H1 (cell line): ENCODE measurements around the gene RGMB. TPM values are rescaled to one million over a fixed set of nuclear protein-coding genes. Genes with fewer than 3 reads are reported as not detected.

Source experiments
- CTCF ChIA-PET: fragments of 300-600 bp; sonication (Branson Sonifier 250); formaldehyde crosslinking; loops from one replicate; lab custom pipeline; 2021; ENCODE audit not compliant: partially characterized antibody; lab: Charles Lee
- POLR2A ChIA-PET: fragments of 300-600 bp; sonication (Branson Sonifier 250); formaldehyde crosslinking; loops from one replicate; lab custom pipeline; 2021; ENCODE audit warnings: inconsistent platforms; ENCODE audit not compliant: partially characterized antibody; lab: Charles Lee
- DNase-seq, 2 experiments: peaks; one replicate each; pipeline versions ENCODE4 v3.0.0 to v3.0.0-alpha.2; 2010 to 2022; ENCODE audit warnings: low spot score in 2 of 2, low read depth in 1 of 2, mixed read lengths in 1 of 2
- FAIRE-seq: peaks from 2 replicates; lab custom pipeline; 2011; peaks lifted over from hg19 to GRCh38; lab: Jason Lieb, UNC
- H2AFZ ChIP-seq: 2 replicates; pipeline ENCODE4 v1.8.1; 2012; ENCODE audit warnings: low read length, inconsistent platforms
- H2AK5ac ChIP-seq: 2 replicates; pipeline ENCODE4 v1.6.1; 2013; ENCODE audit warnings: low read depth, low read length
- H2BK120ac ChIP-seq: replicated peaks from 2 replicates; pipeline ENCODE3; 2013; ENCODE audit warnings: low read depth, low read length, inconsistent platforms
- H2BK12ac ChIP-seq: 2 replicates; pipeline ENCODE4 v1.6.1; 2013; ENCODE audit warnings: low read depth, low read length
- H2BK15ac ChIP-seq: 2 replicates; pipeline ENCODE4 v1.6.1; 2013; ENCODE audit warnings: low read length
- H2BK20ac ChIP-seq: 2 replicates; pipeline ENCODE4 v1.6.1; 2013; ENCODE audit warnings: low read length
- H2BK5ac ChIP-seq: 2 replicates; pipeline ENCODE4 v1.6.1; 2013; ENCODE audit warnings: low read depth, low read length
- H3K14ac ChIP-seq: 2 replicates; pipeline ENCODE4 v1.6.1; 2013; ENCODE audit warnings: inconsistent platforms; ENCODE audit not compliant: insufficient read length
- H3K18ac ChIP-seq: 2 replicates; pipeline ENCODE4 v1.6.1; 2013; ENCODE audit warnings: low read length; ENCODE audit errors: extremely low read depth
- H3K23ac ChIP-seq: 2 replicates; pipeline ENCODE4 v1.6.1; 2013; ENCODE audit warnings: inconsistent platforms; ENCODE audit not compliant: insufficient read length
- H3K23me2 ChIP-seq: 2 replicates; pipeline ENCODE4 v1.6.1; 2013; ENCODE audit warnings: low read depth, low read length
- H3K27ac ChIP-seq: 2 replicates; pipeline ENCODE4 v1.6.1; 2011; ENCODE audit warnings: low read depth, low read length, inconsistent platforms
- H3K27me3 ChIP-seq, 4 experiments: replicated peaks in 1 of 4; 1 replicate in 1 of 4; 2 replicates in 3 of 4; pipeline versions ENCODE4 v1.6.1 to v1.8.1; 2011 to 2013; ENCODE audit warnings: low read length in 3 of 4, mild to moderate bottlenecking in 3 of 4, inconsistent platforms in 2 of 4, mixed read lengths in 2 of 4, moderate library complexity in 1 of 4; ENCODE audit not compliant: control insufficient read depth in 3 of 4, insufficient read depth in 3 of 4; ENCODE audit errors: extremely low read depth in 1 of 4
- H3K36me3 ChIP-seq, 4 experiments: 2 replicates each; pipeline versions ENCODE4 v1.6.1 to v1.8.1; 2011 to 2013; ENCODE audit warnings: mild to moderate bottlenecking in 4 of 4, low read length in 3 of 4, moderate library complexity in 2 of 4, control low read depth in 1 of 4, inconsistent platforms in 1 of 4; ENCODE audit not compliant: insufficient read depth in 4 of 4, control insufficient read depth in 2 of 4
- H3K4ac ChIP-seq: replicated peaks from 2 replicates; pipeline ENCODE3; 2013; ENCODE audit warnings: low read length, low read depth, mixed read lengths, inconsistent platforms; ENCODE audit not compliant: insufficient read length
- H3K4me1 ChIP-seq, 4 experiments: replicated peaks in 1 of 4; 1 replicate in 1 of 4; 2 replicates in 3 of 4; pipeline versions ENCODE4 v1.6.1 to v1.8.1; 2011 to 2013; ENCODE audit warnings: low read length in 3 of 4, inconsistent platforms in 2 of 4, mixed read lengths in 1 of 4; ENCODE audit not compliant: insufficient read depth in 4 of 4, control insufficient read depth in 3 of 4
- H3K4me2 ChIP-seq, 2 experiments: 2 replicates each; pipeline versions ENCODE4 v1.6.1 to v1.8.1; 2011 to 2013; ENCODE audit warnings: low read depth in 2 of 2, low read length in 2 of 2, control low read depth in 1 of 2, inconsistent platforms in 1 of 2, mild to moderate bottlenecking in 1 of 2; ENCODE audit not compliant: insufficient read depth in 1 of 2
- H3K4me3 ChIP-seq, 4 experiments: fragments of 200-600, 300-600 bp in 1 of 4; sonication (generic), shearing (Covaris generic), sonication (Bioruptor Twin) in 1 of 4; 2 replicates each; pipeline versions ENCODE4 v1.5.1 to v1.8.1; 2011 to 2016; ENCODE audit warnings: low read length in 4 of 4, low read depth in 3 of 4, control low read depth in 2 of 4, inconsistent platforms in 2 of 4, mild to moderate bottlenecking in 2 of 4, mixed read lengths in 1 of 4, moderate library complexity in 1 of 4; ENCODE audit not compliant: insufficient read depth in 2 of 4; ENCODE audit errors: extremely low read depth in 1 of 4
- H3K56ac ChIP-seq: replicated peaks from 2 replicates; pipeline ENCODE3; 2013; ENCODE audit warnings: low read depth, mild to moderate bottlenecking, mixed read lengths, low read length, inconsistent platforms; ENCODE audit not compliant: insufficient read length
- H3K79me1 ChIP-seq: 2 replicates; pipeline ENCODE4 v1.6.1; 2013; ENCODE audit warnings: low read depth, low read length, control low read depth
- H3K79me2 ChIP-seq, 2 experiments: 2 replicates each; pipeline versions ENCODE4 v1.6.1 to v1.8.1; 2012 to 2013; ENCODE audit warnings: low read length in 2 of 2, mild to moderate bottlenecking in 2 of 2, inconsistent platforms in 1 of 2; ENCODE audit not compliant: insufficient read depth in 2 of 2, control insufficient read depth in 1 of 2
- H3K9ac ChIP-seq, 4 experiments: replicated peaks in 1 of 4; 1 replicate in 1 of 4; 2 replicates in 3 of 4; pipeline versions ENCODE4 v1.6.1 to v1.8.1; 2011 to 2013; ENCODE audit warnings: low read depth in 3 of 4, low read length in 3 of 4, control low read depth in 2 of 4, mild to moderate bottlenecking in 2 of 4, moderate library complexity in 2 of 4, inconsistent platforms in 1 of 4; ENCODE audit errors: extremely low read depth in 1 of 4
- H3K9me3 ChIP-seq, 2 experiments: 2 replicates each; pipeline versions ENCODE4 v1.6.1 to v1.8.1; 2012 to 2013; ENCODE audit warnings: mild to moderate bottlenecking in 2 of 2, moderate library complexity in 2 of 2, control low read depth in 1 of 2, inconsistent platforms in 1 of 2, low read depth in 1 of 2, low read length in 1 of 2, mixed read lengths in 1 of 2; ENCODE audit not compliant: insufficient read depth in 2 of 2
- H4K20me1 ChIP-seq, 2 experiments: replicated peaks in 1 of 2; 2 replicates each; pipeline versions ENCODE3 to v1.8.1; 2011 to 2013; ENCODE audit warnings: inconsistent platforms in 2 of 2, low read length in 2 of 2, mild to moderate bottlenecking in 1 of 2; ENCODE audit not compliant: insufficient read depth in 2 of 2, control insufficient read depth in 1 of 2
- H4K5ac ChIP-seq: 2 replicates; pipeline ENCODE4 v1.6.1; 2013; ENCODE audit warnings: low read length, low read depth, mixed read lengths, inconsistent platforms; ENCODE audit not compliant: insufficient read length
- H4K8ac ChIP-seq: 2 replicates; pipeline ENCODE4 v1.8.0; 2013; ENCODE audit warnings: mild to moderate bottlenecking, moderate library complexity, low read length, inconsistent platforms; ENCODE audit not compliant: insufficient read depth; ENCODE audit errors: extremely low read depth
- H4K91ac ChIP-seq: replicated peaks from 2 replicates; pipeline ENCODE3; 2013; ENCODE audit warnings: low read length, mixed read lengths, inconsistent platforms; ENCODE audit not compliant: insufficient read length
- CBX8 ChIP-seq: fragments of 300-800, 300-1000 bp; sonication (generic); IDR thresholded peaks from 2 replicates; pipeline ENCODE4 v1.7.1; 2016; ENCODE audit warnings: low read depth, low read length, borderline replicate concordance
- CHD2 ChIP-seq: IDR thresholded peaks from 2 replicates; pipeline ENCODE4 v1.6.1; 2012; ENCODE audit warnings: low read length, improper control_type of control experiment
- EP300 ChIP-seq, 2 experiments: IDR thresholded peaks; 1 replicate in 1 of 2; 2 replicates in 1 of 2; pipeline ENCODE4 v1.6.1; 2011 to 2012; ENCODE audit warnings: low read depth in 2 of 2, low read length in 2 of 2, mild to moderate bottlenecking in 2 of 2, borderline replicate concordance in 1 of 2, inconsistent platforms in 1 of 2, moderate library complexity in 1 of 2
- FOSL1 ChIP-seq: IDR thresholded peaks from 2 replicates; pipeline ENCODE4 v1.6.1; 2011; ENCODE audit warnings: mild to moderate bottlenecking, low read depth, low read length, moderate library complexity; ENCODE audit not compliant: insufficient read depth
- GTF2F1 ChIP-seq: IDR thresholded peaks from 2 replicates; pipeline ENCODE4 v1.6.1; 2012; ENCODE audit warnings: low read depth, low read length, improper control_type of control experiment, borderline replicate concordance
- ZNF274 ChIP-seq: IDR thresholded peaks from 2 replicates; pipeline ENCODE4 v1.7.0; 2012; ENCODE audit warnings: low read length, borderline replicate concordance; ENCODE audit errors: extremely low read depth
- WGBS, 2 experiments: shearing (Covaris generic) in 1 of 2; methylation state at CpG; one replicate each; pipeline versions ENCODE4 v1.1.6 to v1.1.7; 2013 to 2015; ENCODE audit warnings: low lambda C conversion rate in 2 of 2, mixed read lengths in 2 of 2, inconsistent platforms in 1 of 2, low coverage in 1 of 2, missing lambda C conversion rate in 1 of 2; ENCODE audit not compliant: insufficient replicate concordance in 2 of 2, insufficient coverage in 1 of 2, insufficient read length in 1 of 2; ENCODE audit errors: extremely low coverage in 1 of 2, missing lambda C conversion rate in 1 of 2; 5-methylcytosine and 5-hydroxymethylcytosine counted together
- polyA plus RNA-seq, 7 experiments: library from polyadenylated mRNA; depleted of rRNA in 3 of 7; stranded (reverse) in 5 of 7; unstranded in 2 of 7; fragments of >200 nt in 5 of 7; fragments of 200-250 nt in 2 of 7; gene quantifications; 1 replicate in 5 of 7; 2 replicates in 1 of 7; 4 replicates in 1 of 7; pipeline versions ENCODE4 v1.2.1 to v1.2.3, GENCODE V29; 2011 to 2013; ENCODE audit warnings: missing spikeins in 2 of 7, mixed read lengths in 2 of 7
- total RNA-seq: library from RNA; stranded (reverse); fragmentation: NEBNext Ultra II Directional; extraction: Animal tissue kit (Norgen Biotek cat#: 25700); gene quantifications from 2 replicates; pipeline ENCODE4 v1.2.1, GENCODE V29; 2021
- TF ChIP-seq, protein P1 (sequence below): IDR thresholded peaks from 2 replicates; pipeline ENCODE4 v1.6.1; 2012; ENCODE audit warnings: inconsistent platforms

Gene RGMB
- total and polyA plus RNA-seq, 2 of the 8 experiments (the other 6 are each of a cell fraction or from before 2014, with no cell fraction given), result 11.7 to 27.0 TPM

DNA sequence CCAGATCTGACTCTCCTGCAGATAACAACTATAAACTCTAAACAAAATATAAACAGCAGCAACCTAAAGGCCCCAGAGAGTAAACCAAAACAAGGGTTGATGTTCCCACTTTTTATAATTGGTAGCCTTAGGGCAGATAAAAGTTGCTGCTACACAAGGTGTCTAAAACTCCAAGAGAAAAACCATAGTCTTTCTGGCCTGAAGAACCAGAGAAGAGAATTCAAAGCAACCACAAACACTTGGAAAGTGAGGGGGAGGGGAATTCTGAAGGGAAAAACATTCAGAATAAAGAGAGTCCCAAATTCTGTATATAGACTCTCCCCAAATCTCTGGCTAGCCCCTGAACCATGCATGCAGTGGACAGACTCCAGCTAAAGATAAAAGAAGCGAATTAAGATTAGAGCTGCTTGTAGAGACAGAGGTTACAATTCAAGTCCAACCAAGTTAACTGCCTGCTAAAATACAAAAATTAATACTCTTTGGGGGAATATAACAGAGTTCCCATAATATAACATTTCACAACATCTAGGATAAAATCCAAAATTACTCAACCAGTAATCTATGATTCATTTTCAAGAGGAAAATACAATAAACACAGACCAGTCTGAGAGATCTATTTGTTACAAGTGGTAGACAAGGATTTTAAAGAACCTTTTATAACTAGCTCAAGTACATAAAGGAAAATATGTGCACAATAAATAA lies 37.5 kb upstream of the RGMB start:
- H4K8ac ChIP-seq, result no peak overlapping the region
- no peak overlapping the region for H3K18ac ChIP-seq
- no peak overlapping the region for H3K14ac ChIP-seq
- 93% methylated on average over 1 of the region's 1 CpG; no CpG with 5 or more reads in 1 of the 2 experiments for WGBS, 2 experiments
- H3K36me3 ChIP-seq, result 0 out of 8 replicates have a peak, but pooled peaks cover 0 to 3% (median 0%) of the 10 kb centered on the region in 4 experiments
- no peak overlapping the region for H3K23ac ChIP-seq
- H3K9me3 ChIP-seq, result peaks cover 8 to 9% of the 10 kb centered on the region in 2 experiments; a peak in 3 of 4 replicates
- H2BK120ac ChIP-seq, result no peak overlapping the region
- no peak overlapping the region for H3K4me2 ChIP-seq
- H2BK12ac ChIP-seq, result no peak overlapping the region
- no peak overlapping the region for H3K4ac ChIP-seq
- H2BK5ac ChIP-seq, result no peak overlapping the region
- H2AK5ac ChIP-seq, result no peak overlapping the region
- no peak overlapping the region for H2AFZ ChIP-seq
- H3K23me2 ChIP-seq, result no peaks in the 10 kb centered on the region
- H3K27me3 ChIP-seq, result no peaks in the 10 kb centered on the region
- ChIA-PET POLR2A (no interaction called here), CTCF (no interaction called here)
- no peak for DNase-seq
- H3K9ac ChIP-seq, result no peak overlapping the region
- no peaks in the 10 kb centered on the region for H3K79me2 ChIP-seq
- H3K56ac ChIP-seq, result no peak overlapping the region
- H3K4me3 ChIP-seq, result no peak overlapping the region
- H3K27ac ChIP-seq, result no peak overlapping the region
- no peaks in the 10 kb centered on the region for H4K20me1 ChIP-seq
- H4K5ac ChIP-seq, result no peak overlapping the region
- no peak overlapping the region for H4K91ac ChIP-seq
- no peaks in the 10 kb centered on the region for H3K79me1 ChIP-seq
- H3K4me1 ChIP-seq, result no peaks in the 10 kb centered on the region
- H2BK20ac ChIP-seq, result no peak overlapping the region
- FAIRE-seq, result no peak
- H2BK15ac ChIP-seq, result no peak overlapping the region
- no peak for TF ChIP-seq EP300 (IDR thresholded peaks at IDR 0.05; ENCODE audit: borderline replicate concordance in 1 of 2, low read depth in 2 of 2, low read length in 2 of 2)
- TF ChIP-seq CBX8, result no peak
- TF ChIP-seq FOSL1, result no peak
- no peak for TF ChIP-seq ZNF274
- no peak for TF ChIP-seq CHD2
- TF ChIP-seq GTF2F1, result no peak
- TF ChIP-seq, protein P1, sequence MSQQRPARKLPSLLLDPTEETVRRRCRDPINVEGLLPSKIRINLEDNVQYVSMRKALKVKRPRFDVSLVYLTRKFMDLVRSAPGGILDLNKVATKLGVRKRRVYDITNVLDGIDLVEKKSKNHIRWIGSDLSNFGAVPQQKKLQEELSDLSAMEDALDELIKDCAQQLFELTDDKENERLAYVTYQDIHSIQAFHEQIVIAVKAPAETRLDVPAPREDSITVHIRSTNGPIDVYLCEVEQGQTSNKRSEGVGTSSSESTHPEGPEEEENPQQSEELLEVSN, result no peak
